GM15510 (cell line): ENCODE results near the gene TLN1.

Experiments
- POLR2A ChIP-seq: IDR thresholded peaks from 3 replicates; pipeline ENCODE4 v1.6.1; 2011; ENCODE audit warnings: borderline replicate concordance; ENCODE audit not compliant: insufficient read length; ENCODE audit errors: extremely low read depth

The TLN1 gene

DNA sequence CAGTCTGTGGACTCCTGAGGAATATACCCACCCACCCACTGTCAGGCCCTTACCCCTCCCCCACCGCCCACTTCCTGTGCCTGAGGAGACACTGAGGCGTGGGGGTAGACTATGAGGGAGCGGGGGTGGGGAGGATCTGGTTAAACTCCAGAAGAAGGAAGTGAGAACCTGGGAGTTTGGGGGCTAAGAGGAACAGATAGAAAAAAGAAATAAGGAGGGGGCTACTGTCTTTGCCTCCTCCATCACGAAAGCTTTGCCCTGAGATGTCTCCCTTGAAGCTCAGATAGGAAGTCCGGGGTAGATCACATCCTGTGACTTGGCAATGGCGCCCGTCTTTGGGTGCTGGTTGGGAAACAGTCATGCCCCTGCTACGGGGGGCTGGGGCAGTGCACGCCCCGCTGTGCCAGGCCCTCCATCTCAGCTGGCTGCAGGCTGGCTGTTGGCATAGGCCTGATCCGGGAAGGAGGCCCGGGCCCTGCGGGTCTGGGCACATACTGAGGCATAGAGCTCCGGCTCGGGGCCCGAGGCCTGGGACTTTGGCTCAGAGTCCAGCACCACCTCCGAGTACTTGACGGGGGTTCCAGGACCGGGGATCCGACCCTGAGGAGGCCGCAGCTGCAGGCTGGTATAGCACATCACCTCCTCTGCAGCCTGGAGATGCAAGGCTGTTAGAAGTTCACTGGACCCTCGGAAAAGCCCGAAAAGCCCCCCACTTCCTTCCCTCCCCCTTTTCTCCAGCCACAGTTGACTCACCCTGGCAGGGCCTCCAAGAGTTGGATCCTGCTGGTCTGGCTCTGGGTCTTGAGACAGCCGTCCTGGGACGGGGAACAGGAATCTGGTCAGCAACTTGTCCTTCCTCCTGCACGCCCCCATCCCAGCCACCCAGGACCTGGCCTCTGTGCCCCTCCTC, 82.3 kb downstream of the TLN1 start:
- no peak for TF ChIP-seq POLR2A
